Kidney capillary endothelial cell (primary cell): Measurements from ENCODE around the gene FXR1.

Experiments used
- DNase-seq: peaks from one replicate; pipeline ENCODE4 v3.0.0-alpha.2; 2018; ENCODE audit warnings: low spot score

The FXR1 gene

GRCh38 chr3:181008796-181009195, 96.3 kb downstream of the FXR1 start:
- no peak for DNase-seq

DNA sequence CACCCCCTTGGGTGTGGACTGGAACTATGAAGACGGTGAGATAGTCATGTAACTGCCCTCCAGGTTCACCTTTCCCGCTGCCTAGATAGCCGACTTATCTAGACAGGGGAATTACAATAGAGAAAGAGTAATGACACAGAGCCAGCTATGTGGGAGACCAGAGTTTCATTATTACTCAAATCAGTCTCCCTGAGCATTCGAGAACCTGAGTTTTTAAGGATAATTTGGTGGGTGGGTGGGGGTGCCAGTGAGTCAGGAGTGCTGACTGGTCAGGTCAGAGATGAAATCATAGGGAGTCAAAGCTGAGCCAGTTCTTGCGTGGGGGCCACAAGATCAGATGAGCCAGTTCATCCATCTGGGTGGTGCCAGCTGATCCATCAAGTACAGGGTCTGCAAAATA, 96.8 kb downstream of the FXR1 start:
- no peak for DNase-seq

DNA sequence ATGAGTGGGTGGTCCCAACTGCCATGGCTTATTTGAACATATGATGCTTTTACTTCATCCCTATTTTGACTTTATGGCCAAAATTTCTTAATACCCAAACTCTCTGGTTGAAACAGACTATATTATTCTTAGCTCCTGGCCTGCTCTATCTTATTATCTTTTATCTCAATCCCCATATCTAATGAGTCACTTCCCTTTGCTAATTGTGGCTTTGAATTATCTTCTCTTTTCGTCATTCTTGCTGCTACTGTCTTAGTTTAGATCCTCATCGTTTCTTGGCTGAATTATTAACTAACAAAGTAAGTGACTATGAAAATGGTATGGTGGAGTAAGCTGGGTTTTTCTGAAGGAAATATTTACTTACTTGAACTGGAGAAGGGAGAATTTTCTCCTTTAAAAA, 105.2 kb downstream of the FXR1 start:
- DNase-seq, result no peak

DNA sequence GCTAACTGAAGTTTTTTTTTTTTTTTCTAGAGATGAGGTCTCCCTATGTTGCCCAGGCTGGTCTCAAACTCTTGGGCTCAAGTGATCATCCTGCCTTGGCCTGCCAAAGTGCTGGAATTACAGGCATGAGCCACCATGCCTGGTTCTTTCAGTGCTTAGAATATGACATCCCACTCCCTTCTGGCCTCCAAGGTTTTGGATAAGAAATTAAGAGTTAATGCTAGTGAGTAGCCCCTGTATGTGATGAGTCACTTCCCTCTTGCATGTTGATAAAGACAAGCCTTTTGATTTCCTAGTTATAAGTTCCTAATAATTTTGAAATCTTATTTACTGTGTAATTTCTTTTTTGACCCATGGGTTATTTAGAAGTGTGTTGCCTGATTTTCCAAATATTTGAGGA, 112.7 kb downstream of the FXR1 start:
- DNase-seq, result no peak

DNA sequence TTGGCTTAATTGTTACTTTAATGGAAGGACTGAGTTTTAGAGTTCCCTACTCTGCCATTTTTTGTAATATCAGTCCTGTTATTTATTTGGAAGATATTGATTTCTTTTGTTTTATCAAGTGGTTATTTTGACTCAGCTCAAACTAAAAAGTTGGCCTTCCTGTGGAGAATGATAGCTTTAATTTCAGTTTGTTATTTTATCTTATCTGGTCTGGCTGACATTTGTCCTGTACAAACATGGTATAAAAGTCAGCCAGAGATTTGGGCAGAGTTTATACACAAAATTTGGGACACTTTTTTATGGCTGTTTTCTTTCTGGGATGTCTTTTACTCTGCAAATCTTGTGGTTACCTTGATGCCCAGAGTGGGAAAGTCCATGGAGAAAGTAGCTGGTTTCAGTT, 118.5 kb downstream of the FXR1 start:
- DNase-seq, result no peak
